Gastroesophageal sphincter (tissue), 3 donors: Measurements from ENCODE around the gene TARS2.

Experiments
- CTCF ChIP-seq, 4 experiments: fragments of 200-600 bp in 2 of 4; fragments of 450-650 bp in 2 of 4; sonication (generic) in 1 of 4; IDR thresholded peaks; one replicate each; pipeline ENCODE4 v1.5.1; 2017 to 2019; ENCODE audit warnings: antibody characterized with exemption in 4 of 4, mild to moderate bottlenecking in 2 of 4, moderate library complexity in 2 of 4
- EP300 ChIP-seq: sonication (generic); formaldehyde crosslinking; IDR thresholded peaks from one replicate; pipeline ENCODE4 v1.6.1; 2017; ENCODE audit warnings: antibody characterized with exemption, mild to moderate bottlenecking
- POLR2A ChIP-seq, 2 donors: fragments of 450-650 bp; IDR thresholded peaks; one replicate each; pipeline ENCODE4 v1.6.1; 2017; ENCODE audit warnings: antibody characterized with exemption in 2 of 2, mild to moderate bottlenecking in 2 of 2, moderate library complexity in 1 of 2

- no peak for TF ChIP-seq CTCF (IDR thresholded peaks at IDR 0.05)
- no peak for TF ChIP-seq POLR2A (IDR thresholded peaks at IDR 0.05)
- TF ChIP-seq EP300, result no peak
These were observed 11.1 kb downstream of the TARS2 start for GRCh38 chr1:150498342-150498741.
